WTC11 (cell line): ENCODE data around the gene DENND5A. TPM values are rescaled to one million over a fixed set of nuclear protein-coding genes. Genes with fewer than 3 reads are reported as not detected.

ENCODE experiments used
- ATAC-seq: fragments of 200-7000 bp; cut with Tn5 transposase; 2 replicates; pipeline ENCODE4 v1.10.0; 2021; ENCODE audit warnings: mild to moderate bottlenecking, moderate library complexity
- CTCF ChIA-PET: fragments of 300-600 bp; sonication (Branson Sonifier 250); formaldehyde crosslinking; loops from one replicate; lab custom pipeline; 2021; ENCODE audit warnings: antibody characterized with exemption; lab: Charles Lee
- POLR2A ChIA-PET: fragments of 350-600 bp; sonication (Branson Sonifier 250); formaldehyde crosslinking; loops from one replicate; lab custom pipeline; 2021; ENCODE audit warnings: antibody characterized with exemption; lab: Charles Lee
- DNase-seq: peaks from one replicate; pipeline ENCODE4 v3.0.0; 2021; ENCODE audit warnings: low spot score
- H3K27ac Mint-ChIP-seq: 2 replicates; pipeline ENCODE4 v1.8.0; 2021; ENCODE audit warnings: mixed read lengths
- H3K27me3 Mint-ChIP-seq: 2 replicates; pipeline ENCODE4 v1.8.0; 2021; ENCODE audit warnings: low read depth, mild to moderate bottlenecking, moderate library complexity, mixed read lengths
- H3K36me3 Mint-ChIP-seq: 2 replicates; pipeline ENCODE4 v1.8.0; 2021; ENCODE audit warnings: mixed read lengths
- H3K4me1 Mint-ChIP-seq: 2 replicates; pipeline ENCODE4 v1.8.0; 2022; ENCODE audit warnings: mixed read lengths
- H3K4me3 Mint-ChIP-seq: 2 replicates; pipeline ENCODE4 v1.8.0; 2021; ENCODE audit warnings: mild to moderate bottlenecking, moderate library complexity, mixed read lengths
- H3K9me3 Mint-ChIP-seq: 2 replicates; pipeline ENCODE4 v1.8.0; 2021; ENCODE audit warnings: mixed read lengths
- ARID4B ChIP-seq: sonication (generic); formaldehyde crosslinking; IDR thresholded peaks from 2 replicates; pipeline ENCODE4 v1.8.0; 2023; ENCODE audit warnings: missing genetic modification reagents, mild to moderate bottlenecking, borderline replicate concordance
- CBFB ChIP-seq: sonication (generic); formaldehyde crosslinking; IDR thresholded peaks from 2 replicates; pipeline ENCODE4 v1.8.1; 2022; ENCODE audit warnings: mild to moderate bottlenecking, low read depth, missing genetic modification reagents
- FOXK1 ChIP-seq: sonication (generic); formaldehyde crosslinking; IDR thresholded peaks from 2 replicates; pipeline ENCODE4 v1.8.0; 2022; ENCODE audit warnings: mild to moderate bottlenecking, moderate library complexity, missing genetic modification reagents
- FOXP4 ChIP-seq: sonication (generic); formaldehyde crosslinking; IDR thresholded peaks from 2 replicates; pipeline ENCODE4 v1.8.0; 2022; ENCODE audit warnings: mild to moderate bottlenecking, missing genetic modification reagents
- IRF1 ChIP-seq: sonication (generic); formaldehyde crosslinking; IDR thresholded peaks from 2 replicates; pipeline ENCODE4 v1.8.0; 2023; ENCODE audit warnings: missing genetic modification reagents
- SP1 ChIP-seq: sonication (generic); formaldehyde crosslinking; conservative IDR thresholded peaks from 2 replicates; pipeline ENCODE4 v1.8.1; 2022; ENCODE audit warnings: missing genetic modification reagents
- STAT6 ChIP-seq: sonication (generic); formaldehyde crosslinking; conservative IDR thresholded peaks from 2 replicates; pipeline ENCODE4 v1.8.1; 2023; ENCODE audit warnings: mild to moderate bottlenecking, low read depth, missing genetic modification reagents, moderate library complexity
- ZBTB43 ChIP-seq: sonication (generic); formaldehyde crosslinking; IDR thresholded peaks from 2 replicates; pipeline ENCODE4 v1.8.1; 2023; ENCODE audit warnings: mild to moderate bottlenecking, missing genetic modification reagents
- total RNA-seq: library from RNA; stranded (reverse); gene quantifications from 3 replicates; pipeline ENCODE4 v1.2.3, GENCODE V29; 2021

Gene DENND5A
- total RNA-seq, 1 experiment from 2014 or later: 69.3 TPM

- TF ChIP-seq ARID4B (CRISPR knock-in tag) (no peak), SP1 (CRISPR knock-in tag) (no peak), STAT6 (no peak)
These were observed 57.9 kb downstream of the DENND5A start (continued) for GRCh38 chr11:9207229-9207628.

- no peak overlapping the region for H3K27ac Mint-ChIP-seq
- peaks cover 17% of the 10 kb centered on the region for H3K36me3 Mint-ChIP-seq
- no peak for DNase-seq
- CTCF ChIA-PET: interaction anchor here (1.2 kb wide), 1 partner anchor 68 kb away, joined by 3 read pairs; no protein-coding TSS in a partner anchor
- peaks cover 9% of the 10 kb centered on the region for H3K4me1 Mint-ChIP-seq
- H3K9me3 Mint-ChIP-seq: no peaks in the 10 kb centered on the region
- ATAC-seq: no peak
- no peaks in the 10 kb centered on the region for H3K27me3 Mint-ChIP-seq
- POLR2A ChIA-PET: no interaction called here
- no peak overlapping the region for H3K4me3 Mint-ChIP-seq
- TF ChIP-seq CBFB (CRISPR knock-in tag) (no peak), ZBTB43 (CRISPR knock-in tag) (no peak), STAT6 (no peak), FOXK1 (CRISPR knock-in tag) (no peak), FOXP4 (CRISPR knock-in tag) (no peak), IRF1 (CRISPR knock-in tag) (no peak)
These were observed 58.7 kb downstream of the DENND5A start for GRCh38 chr11:9206496-9206895.
